Glutamatergic neuron (in vitro differentiated cells): ENCODE data around the gene LSM4. TPM values are rescaled to one million over a fixed set of nuclear protein-coding genes. Genes with fewer than 3 reads are reported as not detected.

Experiments used
- DNase-seq: peaks from one replicate; pipeline ENCODE4 v3.0.0; 2022
- H3K27ac Mint-ChIP-seq: one replicate; pipeline ENCODE4 v1.8.0; 2020; ENCODE audit warnings: mild to moderate bottlenecking, mixed read lengths, inconsistent platforms; ENCODE audit not compliant: unreplicated experiment
- H3K27me3 Mint-ChIP-seq: one replicate; pipeline ENCODE4 v1.8.0; 2020; ENCODE audit warnings: mild to moderate bottlenecking, moderate library complexity, mixed read lengths, inconsistent platforms; ENCODE audit not compliant: unreplicated experiment
- H3K36me3 Mint-ChIP-seq: one replicate; pipeline ENCODE4 v1.8.0; 2020; ENCODE audit warnings: mild to moderate bottlenecking, mixed read lengths, inconsistent platforms; ENCODE audit not compliant: unreplicated experiment
- H3K4me1 Mint-ChIP-seq: one replicate; pipeline ENCODE4 v1.8.0; 2020; ENCODE audit warnings: mild to moderate bottlenecking, low read depth, mixed read lengths, inconsistent platforms; ENCODE audit not compliant: unreplicated experiment
- H3K4me3 Mint-ChIP-seq: one replicate; pipeline ENCODE4 v1.8.0; 2020; ENCODE audit warnings: mild to moderate bottlenecking, mixed read lengths, inconsistent platforms; ENCODE audit not compliant: unreplicated experiment
- H3K9me3 Mint-ChIP-seq: one replicate; pipeline ENCODE4 v1.8.0; 2020; ENCODE audit warnings: mild to moderate bottlenecking, moderate library complexity, mixed read lengths, inconsistent platforms; ENCODE audit not compliant: unreplicated experiment
- CTCF ChIP-seq: fragments of 200-600 bp; sonication (generic); IDR thresholded peaks from one replicate; pipeline ENCODE4 v1.5.0; 2021; ENCODE audit not compliant: partially characterized antibody, unreplicated experiment
- total RNA-seq: library from RNA; stranded (reverse); fragmentation: NEBNext Ultra II Directional; extraction: Animal tissue kit (Norgen Biotek cat#: 25700); gene quantifications from one replicate; pipeline ENCODE4 v1.2.1, GENCODE V29; 2021; ENCODE audit not compliant: unreplicated experiment

LSM4 gene
- total RNA-seq, 1 donor from 2014 or later: 137 TPM

DNA sequence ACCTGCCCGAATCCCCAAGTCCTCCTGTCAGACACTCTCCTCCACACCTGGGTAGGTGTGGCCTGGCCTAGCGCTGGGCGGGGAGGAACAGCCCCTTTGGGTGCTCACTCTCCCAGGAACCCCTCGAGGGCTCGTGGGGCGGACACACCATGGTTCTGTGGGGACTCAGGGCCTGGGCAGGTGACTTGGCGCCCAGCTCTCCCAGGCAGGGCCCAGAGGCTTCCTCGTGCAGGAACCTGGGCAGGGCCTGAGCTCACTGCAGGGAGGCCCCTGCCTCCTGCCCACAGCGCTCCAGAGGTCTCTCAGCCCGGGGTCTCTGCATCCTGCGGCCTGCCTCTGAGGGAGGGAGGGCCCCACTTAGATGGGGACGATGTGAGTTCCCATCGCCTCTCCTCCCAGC is 11.9 kb downstream of the LSM4 start:
- H3K36me3 Mint-ChIP-seq: no peaks in the 10 kb centered on the region
- peaks cover 2% of the 10 kb centered on the region for H3K27me3 Mint-ChIP-seq
- no peak for TF ChIP-seq CTCF
- H3K4me3 Mint-ChIP-seq: no peak overlapping the region
- H3K9me3 Mint-ChIP-seq: no peaks in the 10 kb centered on the region
- no peak for DNase-seq
- no peak overlapping the region for H3K27ac Mint-ChIP-seq
- H3K4me1 Mint-ChIP-seq: peaks cover 2% of the 10 kb centered on the region

- no peak overlapping the region for H3K4me3 Mint-ChIP-seq
- peaks cover 2% of the 10 kb centered on the region for H3K27me3 Mint-ChIP-seq
- no peaks in the 10 kb centered on the region for H3K9me3 Mint-ChIP-seq
- no peak for TF ChIP-seq CTCF
- no peak for DNase-seq
- H3K36me3 Mint-ChIP-seq: no peaks in the 10 kb centered on the region
- peaks cover 3% of the 10 kb centered on the region for H3K4me1 Mint-ChIP-seq
- no peak overlapping the region for H3K27ac Mint-ChIP-seq
Observed at GRCh38 chr19:18310118-18310909, 12.6 kb downstream of the LSM4 start.

- Mint-ChIP-seq H3K36me3 (no peaks in the 10 kb centered on the region), H3K4me1 (peaks cover 8% of the 10 kb centered on the region), H3K27ac (no peak overlapping the region), H3K4me3 (no peak overlapping the region), H3K27me3 (peaks cover 7% of the 10 kb centered on the region), H3K9me3 (no peaks in the 10 kb centered on the region)
- DNase-seq: no peak
- TF ChIP-seq CTCF: no peak
Observed at GRCh38 chr19:18309525-18310064, 13.3 kb downstream of the LSM4 start.

DNA sequence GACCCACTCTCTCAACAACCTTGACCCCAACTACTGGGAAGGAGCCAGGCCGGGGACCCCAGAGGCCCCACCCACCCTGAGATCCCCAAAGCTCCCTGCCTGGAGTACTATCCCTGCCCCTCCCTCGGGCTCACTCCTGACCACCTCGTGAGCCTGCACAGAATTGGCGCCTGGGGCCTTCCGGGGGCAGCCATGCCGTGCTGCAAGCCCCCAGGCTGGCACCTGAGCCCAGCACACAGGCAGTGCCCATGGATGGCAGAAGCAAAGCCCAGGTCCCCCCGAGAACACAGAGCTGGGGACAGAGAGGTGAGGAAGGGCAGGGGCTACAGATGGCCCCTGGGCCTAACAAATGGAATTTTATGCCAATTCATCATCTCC is 13.9 kb downstream of the LSM4 start:
- Mint-ChIP-seq H3K4me1 (peaks cover 12% of the 10 kb centered on the region), H3K27me3 (peaks cover 9% of the 10 kb centered on the region), H3K4me3 (no peak overlapping the region), H3K9me3 (peaks cover 2% of the 10 kb centered on the region), H3K36me3 (no peaks in the 10 kb centered on the region), H3K27ac (no peak overlapping the region)
- TF ChIP-seq CTCF: no peak
- DNase-seq: no peak

- Mint-ChIP-seq H3K4me3 (no peak overlapping the region), H3K27ac (no peak overlapping the region), H3K36me3 (no peaks in the 10 kb centered on the region), H3K4me1 (peaks cover 18% of the 10 kb centered on the region), H3K9me3 (peaks cover 3% of the 10 kb centered on the region), H3K27me3 (peaks cover 15% of the 10 kb centered on the region)
- TF ChIP-seq CTCF: no peak
- DNase-seq: no peak
Observed at GRCh38 chr19:18308051-18308947, 14.6 kb downstream of the LSM4 start.
